Stimulated activated CD4-positive, alpha-beta T cell treated with anti-CD3 and anti-CD28 coated beads, Interleukin-4, amount 100 ng/mL, for 48 hours (primary cell): Measurements from ENCODE around the gene PUM1.

Experiments used
- DNase-seq, 2 donors: peaks; one replicate each; pipeline ENCODE4 v3.0.0-alpha.2; 2020; ENCODE audit warnings: low read depth in 2 of 2

The PUM1 gene

DNA sequence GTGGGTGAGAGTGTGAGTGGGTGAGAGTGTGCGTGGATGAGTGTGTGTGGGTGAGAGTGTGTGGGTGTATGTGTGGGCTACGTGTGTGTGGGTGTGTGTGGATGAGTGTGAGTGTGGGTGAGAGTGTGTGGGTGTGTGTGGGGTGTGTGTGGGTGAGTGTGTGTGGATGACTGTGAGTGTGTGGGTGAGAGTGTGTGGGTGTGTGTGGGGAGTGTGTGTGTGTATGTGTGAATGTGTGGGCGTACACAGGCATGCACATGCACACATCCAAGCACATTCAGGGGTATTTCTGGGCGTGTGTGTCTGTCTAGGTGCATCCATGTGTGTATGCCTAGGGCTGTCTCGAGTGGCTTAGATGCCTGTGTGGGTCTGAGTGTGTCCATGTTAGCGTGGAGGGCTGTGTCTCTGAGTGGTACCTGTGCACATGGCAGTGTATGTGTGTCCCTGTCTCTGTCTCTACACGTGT, 171.0 kb downstream of the PUM1 start:
- DNase-seq: no peak

DNA sequence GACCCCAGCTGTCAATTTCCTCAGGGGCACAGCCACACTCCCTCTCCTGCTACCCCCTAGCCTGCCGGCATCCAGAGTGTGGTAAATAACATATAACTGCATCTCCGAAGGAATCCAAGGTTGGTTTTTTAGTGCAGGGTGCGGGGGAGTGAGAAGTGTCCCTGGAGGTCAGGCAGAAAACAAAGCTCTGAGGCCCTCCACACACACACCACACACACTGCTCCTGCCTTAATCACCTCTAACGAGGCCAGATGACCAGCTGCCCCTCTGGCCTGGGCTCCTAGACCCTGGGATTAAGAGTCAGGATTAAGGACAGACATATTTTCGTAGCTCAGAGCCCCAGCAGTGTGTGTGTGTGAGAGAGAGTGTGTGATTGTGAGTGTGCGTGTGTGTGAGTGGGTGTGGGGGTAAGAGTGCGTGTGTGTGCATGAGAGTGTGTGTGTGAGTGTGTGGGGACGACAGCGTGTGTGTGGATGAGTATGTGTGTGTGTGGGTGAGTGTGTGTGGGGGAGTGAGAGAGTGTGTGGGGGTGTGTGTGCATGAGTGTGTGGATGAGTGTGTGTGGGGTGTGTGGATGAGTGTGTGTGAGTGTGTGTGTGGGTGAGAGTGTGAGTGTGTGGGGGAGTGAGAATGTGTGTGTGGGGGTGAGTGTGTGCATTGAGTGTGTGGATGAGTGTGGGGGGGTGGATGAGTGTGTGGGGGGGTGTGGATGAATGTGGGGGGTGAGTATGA, 171.6 kb downstream of the PUM1 start:
- DNase-seq: no peak

- no peak for DNase-seq
Observed at GRCh38 chr1:30892671-30893073, 172.8 kb downstream of the PUM1 start.

- no peak for DNase-seq
Observed at GRCh38 chr1:30891227-30891552, 174.3 kb downstream of the PUM1 start.

- DNase-seq: no peak
Observed at GRCh38 chr1:30890502-30891226, 174.9 kb downstream of the PUM1 start.

GRCh38 chr1:30889511-30889910, 176.0 kb downstream of the PUM1 start:
- no peak for DNase-seq

DNA sequence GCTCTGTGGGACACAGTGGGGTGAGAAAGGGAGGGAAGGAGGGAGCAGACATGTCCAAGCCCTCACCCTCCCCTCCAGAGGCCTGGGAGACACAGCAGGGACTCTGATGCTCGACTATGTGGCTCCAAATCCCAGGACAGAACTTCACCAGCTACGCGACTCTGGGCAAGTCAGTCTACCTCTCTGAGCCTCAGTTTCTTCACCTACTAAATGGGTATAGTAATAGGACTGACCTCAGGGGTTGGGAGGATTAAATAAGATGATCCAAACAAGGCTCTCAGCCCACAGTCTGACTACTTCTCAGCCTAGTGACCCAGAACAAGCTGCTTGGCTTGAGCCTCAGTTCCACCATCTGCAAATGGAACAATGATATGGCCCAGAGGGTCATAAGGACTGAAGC, 176.5 kb downstream of the PUM1 start:
- no peak for DNase-seq

DNA sequence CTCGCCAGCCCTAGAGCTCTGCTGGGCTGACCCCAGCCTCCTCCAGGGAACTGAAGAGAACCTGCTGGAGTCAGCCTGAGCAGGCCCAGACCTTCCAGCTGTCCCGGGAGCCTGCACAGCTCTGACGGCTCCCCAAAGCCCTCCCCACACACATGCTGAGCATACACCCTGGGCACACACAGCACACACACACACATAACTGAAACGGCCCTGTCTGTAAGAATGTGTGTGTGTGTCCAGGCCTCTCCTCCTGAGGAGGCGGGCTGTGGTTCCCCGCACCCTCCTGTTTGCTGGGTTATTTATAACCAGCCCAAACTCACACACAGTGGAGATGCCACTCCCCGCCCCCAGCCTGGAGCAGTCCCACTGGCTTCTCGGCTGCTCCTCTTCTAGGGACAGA, 177.1 kb downstream of the PUM1 start:
- no peak for DNase-seq

DNA sequence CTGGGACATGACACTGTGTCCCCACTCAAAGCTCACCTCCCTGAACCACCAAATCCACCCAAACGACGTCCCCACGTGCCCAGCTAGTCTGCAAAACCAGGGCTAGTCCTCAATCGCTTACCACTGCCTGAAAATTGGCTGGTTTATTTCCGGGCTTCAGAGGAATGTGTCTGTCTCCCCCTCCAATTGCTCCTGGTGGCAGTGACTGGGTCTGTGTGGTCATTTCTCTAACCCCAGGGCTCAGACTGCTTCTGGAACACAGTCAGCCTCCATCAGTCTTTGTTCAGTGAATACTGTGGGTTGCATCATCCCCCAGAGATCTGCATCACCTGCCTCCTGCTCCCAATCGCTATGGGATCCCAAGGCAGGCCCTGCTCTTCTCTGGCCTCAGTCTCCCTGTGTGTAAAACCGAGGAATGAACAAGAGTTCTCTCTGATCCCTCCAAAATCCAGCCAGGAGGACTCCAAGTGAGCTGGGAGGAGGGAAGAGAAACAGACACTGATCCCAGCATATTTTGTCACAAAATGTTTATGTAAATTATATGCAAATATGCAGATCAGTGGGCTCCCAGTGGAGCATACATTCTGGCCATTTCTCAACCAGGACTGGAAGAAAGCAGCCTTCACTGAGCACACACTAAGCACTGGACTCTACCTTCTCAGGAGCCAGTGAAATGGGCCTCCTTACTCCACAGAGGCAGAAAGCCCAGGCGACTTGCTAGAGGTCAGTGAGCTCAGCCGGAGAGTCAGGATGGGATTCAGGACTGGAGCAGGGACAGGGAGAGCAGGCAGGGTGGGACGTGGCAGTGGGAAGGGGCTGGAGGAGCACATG, 177.8 kb downstream of the PUM1 start:
- DNase-seq: no peak

- no peak for DNase-seq
Observed at GRCh38 chr1:30886710-30887428, 178.6 kb downstream of the PUM1 start.

DNA sequence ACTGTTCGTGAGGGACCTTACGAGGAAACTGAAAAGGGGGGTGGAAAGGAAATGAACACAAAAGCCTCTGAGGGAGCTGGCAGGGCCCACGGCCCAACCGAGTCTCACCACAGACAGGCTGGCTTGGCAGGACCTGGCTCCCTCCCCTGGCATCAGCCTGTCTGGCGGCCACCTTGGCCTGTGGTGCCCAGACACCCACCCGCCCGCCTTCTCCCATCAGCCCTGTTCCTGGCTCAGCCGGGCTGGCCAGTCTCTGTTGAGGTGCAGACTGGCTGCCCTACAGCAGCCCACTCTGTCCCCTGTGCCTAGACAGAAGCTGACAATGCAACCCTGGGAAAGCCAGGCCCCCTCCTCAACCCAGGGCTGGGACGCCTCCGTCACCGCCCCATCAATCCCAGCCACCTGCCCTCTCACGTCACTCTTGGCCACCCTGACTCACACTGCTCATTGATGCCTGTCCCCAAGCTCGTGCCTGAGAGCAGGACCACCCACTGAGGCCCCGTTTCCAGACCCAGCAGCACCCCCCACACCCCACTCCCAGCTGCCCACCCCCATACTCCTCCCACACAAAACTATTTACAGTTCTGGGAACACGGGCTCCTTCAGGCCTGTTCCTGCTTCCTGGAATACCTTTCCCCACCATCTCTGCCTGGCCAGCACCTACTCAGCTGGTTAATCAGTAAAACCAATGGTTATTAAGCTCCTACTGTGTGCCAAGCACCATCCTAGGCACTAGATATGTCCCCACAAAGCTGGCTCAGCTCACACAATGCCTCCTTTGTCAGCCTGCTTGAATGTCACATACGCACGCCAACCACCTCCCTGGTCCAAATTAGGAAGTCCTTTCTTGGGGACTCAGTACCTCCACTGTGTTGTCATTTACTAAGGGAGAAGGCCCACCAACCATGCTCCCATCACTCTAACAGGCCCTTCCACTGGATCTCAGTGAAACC, 179.7 kb downstream of the PUM1 start:
- no peak for DNase-seq

DNA sequence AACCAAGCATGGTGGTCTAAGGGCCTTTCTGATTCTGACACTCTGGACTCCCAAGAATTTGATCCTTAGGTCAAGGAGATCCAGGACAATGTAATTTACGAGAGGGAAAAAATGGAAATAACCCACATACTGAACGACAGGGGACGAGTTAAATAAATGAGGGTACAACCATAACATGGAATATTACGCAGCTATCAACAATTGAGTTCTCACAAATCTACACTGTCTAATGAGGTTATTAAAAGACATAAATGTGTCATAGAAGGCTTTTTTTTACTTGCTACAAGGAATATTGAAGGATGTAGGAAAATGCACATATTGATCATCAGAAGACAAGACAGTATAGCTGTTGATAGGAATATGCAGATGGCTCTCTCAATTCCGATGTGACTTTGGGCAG, 180.8 kb downstream of the PUM1 start:
- no peak for DNase-seq

DNA sequence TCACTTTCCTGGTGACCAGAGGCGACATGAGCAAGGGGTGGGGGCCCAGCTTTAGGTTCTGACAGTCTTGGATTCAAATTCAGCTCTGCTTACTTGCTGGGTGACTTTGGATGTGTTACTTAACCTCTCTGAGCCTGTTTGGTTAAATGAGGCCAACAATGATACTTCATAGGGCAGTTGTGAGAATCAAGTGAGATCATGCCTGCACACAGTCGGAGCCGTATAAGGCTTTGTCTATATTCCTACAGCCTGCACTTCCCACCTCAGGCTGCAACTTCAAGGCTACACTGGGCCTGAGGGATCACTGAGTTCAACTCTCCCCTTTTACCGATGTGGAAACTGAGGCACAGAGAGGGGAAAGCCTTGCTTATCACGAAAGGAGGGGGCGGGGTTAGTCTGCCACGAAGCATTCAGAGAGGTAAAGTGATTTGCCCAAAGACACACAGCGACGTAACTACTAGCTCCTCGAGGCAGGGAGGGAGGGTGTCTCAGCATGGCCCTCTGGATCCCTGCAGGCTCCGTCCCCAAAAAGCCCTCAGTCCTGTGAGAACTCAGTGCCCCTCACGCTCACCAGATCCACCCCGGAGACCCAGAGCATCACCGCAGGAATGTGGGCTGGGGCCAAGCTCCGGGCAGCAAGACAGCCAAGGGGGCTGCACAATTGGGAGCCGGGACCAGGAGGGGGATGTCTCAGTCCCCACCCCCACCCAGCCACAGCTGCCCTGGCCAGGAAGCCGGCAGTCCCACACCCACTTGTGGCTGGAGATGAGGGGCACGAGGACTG, 181.9 kb downstream of the PUM1 start:
- DNase-seq: no peak

DNA sequence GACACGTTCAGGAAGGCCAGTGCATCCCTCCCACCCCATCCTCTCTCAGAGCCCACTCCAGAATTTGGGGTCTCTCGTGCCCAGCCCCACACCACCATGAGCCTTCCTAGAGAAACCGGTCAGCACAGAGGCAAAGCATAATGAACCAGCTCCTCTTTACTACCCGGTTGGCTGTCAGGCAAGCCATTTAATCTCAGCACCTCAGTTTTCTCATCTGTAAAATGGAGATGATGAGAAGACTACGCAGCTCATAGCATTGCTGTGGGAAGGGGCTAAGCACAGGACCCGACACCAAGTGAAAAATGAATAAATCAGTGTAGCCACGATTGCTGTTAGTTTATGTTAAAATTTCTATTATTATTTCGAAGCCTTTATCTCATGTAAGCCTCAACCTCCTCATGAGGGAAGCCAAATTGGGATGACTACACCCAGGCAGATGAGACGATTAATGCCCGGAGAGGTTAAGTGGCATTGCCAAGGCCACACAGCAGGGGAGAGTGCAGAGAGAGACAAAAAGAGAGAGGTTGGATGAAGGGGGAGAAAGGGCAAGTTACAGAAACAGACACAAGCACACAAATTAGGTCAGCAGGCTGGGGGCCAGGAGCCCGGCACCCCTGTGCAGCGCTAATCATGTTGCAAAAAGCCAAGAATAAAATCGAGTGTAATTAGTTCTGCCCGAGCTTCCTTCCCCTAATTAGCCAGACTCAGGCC, 182.7 kb downstream of the PUM1 start:
- no peak for DNase-seq
